Measurements from ENCODE around the gene BAIAP2. TPM values are rescaled to one million over a fixed set of nuclear protein-coding genes. Genes with fewer than 3 reads are reported as not detected.

The BAIAP2 gene
- total and polyA plus RNA-seq, 2 of the 13 experiments (the other 11 are each of a cell fraction or from before 2014, with no cell fraction given): 22.5 to 24.0 TPM

DNA sequence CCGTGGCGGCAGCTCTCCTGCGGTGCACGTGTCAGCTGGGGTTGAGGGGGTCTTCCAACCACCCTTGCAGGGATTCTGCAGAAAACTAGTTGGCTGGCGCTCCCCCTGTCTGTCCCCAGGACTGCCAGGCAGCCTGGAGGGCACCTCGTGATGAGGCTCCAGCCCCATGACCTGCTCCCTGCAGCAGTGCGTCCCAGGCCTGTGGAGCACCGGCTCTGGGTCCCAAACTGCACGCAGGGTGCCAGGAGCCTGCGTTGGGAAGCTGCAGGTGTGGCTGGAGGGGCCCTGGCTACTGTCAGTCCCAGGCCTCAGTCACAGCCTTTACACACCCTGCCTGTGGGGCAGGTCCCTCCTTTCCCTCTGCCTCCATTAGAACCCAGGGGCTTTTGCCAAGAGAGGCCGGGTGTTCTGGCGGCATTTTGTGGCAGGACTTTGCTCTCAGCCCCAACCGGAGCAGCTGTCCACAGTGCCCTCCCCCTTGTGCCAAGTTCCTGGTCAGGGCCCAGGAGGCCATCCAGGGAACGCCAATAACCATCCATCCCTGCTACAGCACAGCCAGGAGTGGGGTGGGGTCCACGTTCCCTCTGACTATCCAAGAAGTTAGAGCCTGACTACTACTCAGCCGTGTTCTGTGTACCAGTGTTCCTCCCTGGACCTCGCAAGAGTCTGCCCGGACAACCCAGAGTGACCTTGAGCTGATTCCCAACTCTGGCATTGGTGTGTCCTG lies 34.2 kb upstream of the BAIAP2 start (continued):
- TF ChIP-seq HNRNPL (IDR thresholded peaks at IDR 0.05; ENCODE audit: low read depth, low read length) (peak; percentile 70; the same call in 1 of the 2 replicates), GATAD2A (CRISPR knock-in tag; IDR thresholded peaks at IDR 0.05) (0 out of 2 replicates have a peak, but pooled peaks have one; percentile 18), ZBTB38 (CRISPR knock-in tag; IDR thresholded peaks at IDR 0.05) (peak; percentile 34; the same call in 1 of the 2 replicates), RFX1 (IDR thresholded peaks at IDR 0.05) (no peak), CHD2 (IDR thresholded peaks at IDR 0.05; ENCODE audit: low read depth, low read length) (no peak), ZNF703 (CRISPR knock-in tag; IDR thresholded peaks at IDR 0.05; ENCODE audit: borderline replicate concordance) (no peak), SNRNP70 (IDR thresholded peaks at IDR 0.05; ENCODE audit: low read depth, low read length) (no peak), NR2F6 (IDR thresholded peaks at IDR 0.05) (no peak), NR2F6 (CRISPR knock-in tag; IDR thresholded peaks at IDR 0.05) (no peak), SKI (IDR thresholded peaks at IDR 0.05; ENCODE audit: partially characterized antibody) (no peak), KLF6 (CRISPR knock-in tag; IDR thresholded peaks at IDR 0.05) (no peak), ZSCAN21 (CRISPR knock-in tag; IDR thresholded peaks at IDR 0.05; ENCODE audit: borderline replicate concordance) (no peak), BHLHE40 (IDR thresholded peaks at IDR 0.05; ENCODE audit: low read length) (no peak), PITX1 (CRISPR knock-in tag; IDR thresholded peaks at IDR 0.05) (no peak)
- TF ChIP-seq, protein P1, sequence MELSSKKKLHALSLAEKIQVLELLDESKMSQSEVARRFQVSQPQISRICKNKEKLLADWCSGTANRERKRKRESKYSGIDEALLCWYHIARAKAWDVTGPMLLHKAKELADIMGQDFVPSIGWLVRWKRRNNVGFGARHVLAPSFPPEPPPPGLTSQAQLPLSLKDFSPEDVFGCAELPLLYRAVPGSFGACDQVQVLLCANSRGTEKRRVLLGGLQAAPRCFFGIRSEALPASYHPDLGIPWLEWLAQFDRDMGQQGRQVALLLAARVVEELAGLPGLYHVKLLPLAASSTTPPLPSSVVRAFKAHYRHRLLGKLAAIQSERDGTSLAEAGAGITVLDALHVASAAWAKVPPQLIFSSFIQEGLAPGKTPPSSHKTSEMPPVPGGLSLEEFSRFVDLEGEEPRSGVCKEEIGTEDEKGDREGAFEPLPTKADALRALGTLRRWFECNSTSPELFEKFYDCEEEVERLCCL (CRISPR knock-in tag; IDR thresholded peaks at IDR 0.05; ENCODE audit: borderline replicate concordance): no peak
- TF ChIP-seq, protein P2, sequence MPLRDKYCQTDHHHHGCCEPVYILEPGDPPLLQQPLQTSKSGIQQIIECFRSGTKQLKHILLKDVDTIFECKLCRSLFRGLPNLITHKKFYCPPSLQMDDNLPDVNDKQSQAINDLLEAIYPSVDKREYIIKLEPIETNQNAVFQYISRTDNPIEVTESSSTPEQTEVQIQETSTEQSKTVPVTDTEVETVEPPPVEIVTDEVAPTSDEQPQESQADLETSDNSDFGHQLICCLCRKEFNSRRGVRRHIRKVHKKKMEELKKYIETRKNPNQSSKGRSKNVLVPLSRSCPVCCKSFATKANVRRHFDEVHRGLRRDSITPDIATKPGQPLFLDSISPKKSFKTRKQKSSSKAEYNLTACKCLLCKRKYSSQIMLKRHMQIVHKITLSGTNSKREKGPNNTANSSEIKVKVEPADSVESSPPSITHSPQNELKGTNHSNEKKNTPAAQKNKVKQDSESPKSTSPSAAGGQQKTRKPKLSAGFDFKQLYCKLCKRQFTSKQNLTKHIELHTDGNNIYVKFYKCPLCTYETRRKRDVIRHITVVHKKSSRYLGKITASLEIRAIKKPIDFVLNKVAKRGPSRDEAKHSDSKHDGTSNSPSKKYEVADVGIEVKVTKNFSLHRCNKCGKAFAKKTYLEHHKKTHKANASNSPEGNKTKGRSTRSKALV (CRISPR knock-in tag; IDR thresholded peaks at IDR 0.05): no peak; the same call in 1 of the 2 replicates
- TF ChIP-seq, protein P3, sequence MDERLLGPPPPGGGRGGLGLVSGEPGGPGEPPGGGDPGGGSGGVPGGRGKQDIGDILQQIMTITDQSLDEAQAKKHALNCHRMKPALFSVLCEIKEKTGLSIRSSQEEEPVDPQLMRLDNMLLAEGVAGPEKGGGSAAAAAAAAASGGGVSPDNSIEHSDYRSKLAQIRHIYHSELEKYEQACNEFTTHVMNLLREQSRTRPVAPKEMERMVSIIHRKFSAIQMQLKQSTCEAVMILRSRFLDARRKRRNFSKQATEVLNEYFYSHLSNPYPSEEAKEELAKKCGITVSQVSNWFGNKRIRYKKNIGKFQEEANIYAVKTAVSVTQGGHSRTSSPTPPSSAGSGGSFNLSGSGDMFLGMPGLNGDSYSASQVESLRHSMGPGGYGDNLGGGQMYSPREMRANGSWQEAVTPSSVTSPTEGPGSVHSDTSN (CRISPR knock-in tag; IDR thresholded peaks at IDR 0.05): no peak
- TF ChIP-seq, protein P4, sequence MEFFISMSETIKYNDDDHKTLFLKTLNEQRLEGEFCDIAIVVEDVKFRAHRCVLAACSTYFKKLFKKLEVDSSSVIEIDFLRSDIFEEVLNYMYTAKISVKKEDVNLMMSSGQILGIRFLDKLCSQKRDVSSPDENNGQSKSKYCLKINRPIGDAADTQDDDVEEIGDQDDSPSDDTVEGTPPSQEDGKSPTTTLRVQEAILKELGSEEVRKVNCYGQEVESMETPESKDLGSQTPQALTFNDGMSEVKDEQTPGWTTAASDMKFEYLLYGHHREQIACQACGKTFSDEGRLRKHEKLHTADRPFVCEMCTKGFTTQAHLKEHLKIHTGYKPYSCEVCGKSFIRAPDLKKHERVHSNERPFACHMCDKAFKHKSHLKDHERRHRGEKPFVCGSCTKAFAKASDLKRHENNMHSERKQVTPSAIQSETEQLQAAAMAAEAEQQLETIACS (CRISPR knock-in tag; IDR thresholded peaks at IDR 0.05): no peak; the same call in 1 of the 2 replicates
- TF ChIP-seq, protein P5, sequence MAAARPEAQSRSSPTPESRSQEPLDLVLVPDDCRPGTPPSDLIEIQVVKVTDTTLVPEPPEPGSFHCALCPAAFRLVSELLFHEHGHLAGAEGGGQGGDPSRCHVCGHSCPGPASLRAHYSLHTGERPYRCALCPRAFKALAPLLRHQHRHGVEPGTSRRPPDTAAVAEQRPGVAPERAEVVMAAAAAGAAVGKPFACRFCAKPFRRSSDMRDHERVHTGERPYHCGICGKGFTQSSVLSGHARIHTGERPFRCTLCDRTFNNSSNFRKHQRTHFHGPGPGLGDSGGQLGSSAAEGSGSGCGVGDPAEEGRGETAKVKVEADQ (CRISPR knock-in tag; IDR thresholded peaks at IDR 0.05; ENCODE audit: borderline replicate concordance): peak; percentile 29; the same call in 1 of the 2 replicates
- TF ChIP-seq, protein P6, sequence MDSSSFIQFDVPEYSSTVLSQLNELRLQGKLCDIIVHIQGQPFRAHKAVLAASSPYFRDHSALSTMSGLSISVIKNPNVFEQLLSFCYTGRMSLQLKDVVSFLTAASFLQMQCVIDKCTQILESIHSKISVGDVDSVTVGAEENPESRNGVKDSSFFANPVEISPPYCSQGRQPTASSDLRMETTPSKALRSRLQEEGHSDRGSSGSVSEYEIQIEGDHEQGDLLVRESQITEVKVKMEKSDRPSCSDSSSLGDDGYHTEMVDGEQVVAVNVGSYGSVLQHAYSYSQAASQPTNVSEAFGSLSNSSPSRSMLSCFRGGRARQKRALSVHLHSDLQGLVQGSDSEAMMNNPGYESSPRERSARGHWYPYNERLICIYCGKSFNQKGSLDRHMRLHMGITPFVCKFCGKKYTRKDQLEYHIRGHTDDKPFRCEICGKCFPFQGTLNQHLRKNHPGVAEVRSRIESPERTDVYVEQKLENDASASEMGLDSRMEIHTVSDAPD (CRISPR knock-in tag; IDR thresholded peaks at IDR 0.05): peak; percentile 88
